ENCODE measurements around the gene BSG.

- no peak for TF ChIP-seq POLR2AphosphoS5 (IDR thresholded peaks at IDR 0.05; ENCODE audit: borderline replicate concordance, low read depth, low read length)
- TF ChIP-seq EZH2 (IDR thresholded peaks at IDR 0.05), result no peak
Observed at GRCh38 chr19:579842-580155, 7.4 kb downstream of the BSG start.
